NK-92 (cell line): ENCODE results near the gene ZNF619.

Experiments used
- DNase-seq: peaks from one replicate; lab custom pipeline; 2025; ENCODE audit not compliant: unreplicated experiment; lab: John Stamatoyannopoulos, UW

The ZNF619 gene

DNA sequence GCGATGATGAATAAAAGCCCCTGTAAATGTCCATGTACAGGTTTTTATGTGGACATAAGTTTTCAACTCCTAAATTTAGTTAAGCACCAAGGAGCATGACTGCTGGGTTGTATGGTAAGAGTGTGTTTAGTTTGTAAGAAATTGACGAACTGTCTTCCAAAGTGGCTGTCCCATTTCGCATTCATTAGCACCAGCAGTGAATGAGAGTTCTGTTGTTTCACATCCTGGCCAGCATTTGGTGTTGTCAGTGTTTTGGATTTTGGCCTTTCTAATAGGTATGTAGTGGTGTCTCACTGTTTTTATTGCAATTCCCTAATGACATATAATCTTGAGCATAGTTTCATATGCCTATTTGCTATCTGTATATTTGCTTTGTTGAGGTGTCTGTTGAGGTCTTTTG lies 51.5 kb downstream of the ZNF619 start:
- no peak for DNase-seq

DNA sequence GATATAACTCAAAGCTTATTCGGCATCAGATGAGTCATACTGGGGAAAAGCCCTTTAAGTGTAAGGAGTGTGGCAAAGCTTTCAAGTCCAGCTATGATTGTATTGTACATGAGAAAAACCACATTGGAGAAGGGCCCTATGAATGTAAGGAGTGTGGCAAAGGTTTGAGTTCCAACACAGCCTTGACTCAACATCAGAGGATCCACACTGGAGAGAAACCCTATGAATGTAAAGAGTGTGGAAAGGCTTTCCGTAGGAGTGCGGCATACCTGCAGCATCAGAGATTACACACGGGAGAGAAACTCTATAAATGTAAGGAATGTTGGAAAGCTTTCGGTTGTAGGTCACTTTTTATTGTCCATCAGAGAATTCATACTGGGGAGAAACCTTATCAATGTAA lies 55.3 kb downstream of the ZNF619 start:
- no peak for DNase-seq

DNA sequence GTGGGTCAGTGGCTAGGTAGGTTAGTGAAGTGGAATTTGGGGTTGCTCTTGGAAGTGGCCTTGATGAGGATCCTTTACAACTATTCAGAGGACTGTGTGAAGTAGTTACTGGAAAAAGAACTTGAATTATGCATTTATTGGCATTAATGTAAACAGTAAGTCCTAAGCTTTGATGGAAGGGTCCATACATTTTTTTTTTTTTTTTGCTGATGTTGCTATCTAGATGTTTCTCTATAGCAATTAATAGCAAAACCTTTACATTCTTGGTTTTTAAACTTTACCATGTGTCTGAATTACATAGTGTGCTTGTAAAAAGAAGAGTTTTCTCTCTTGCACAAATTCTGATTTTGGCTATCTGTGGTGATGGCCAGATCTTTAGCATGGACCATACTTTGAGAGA lies 57.4 kb downstream of the ZNF619 start:
- DNase-seq: no peak
